ENCODE measurements around the gene SH3BP4.

The SH3BP4 gene

GRCh38 chr2:234951664-234952269, at the start of gene SH3BP4:
SH3BP4 (plus strand) TSS chr2:234952017; CDS start chr2:235035003, 82,986 bp downstream.
- DNase-seq (ENCODE audit: low spot score): peak; percentile 96

GRCh38 chr2:234904785-234905184, 47.0 kb upstream of the SH3BP4 start:
- no peak for DNase-seq (ENCODE audit: low spot score)

- no peak for DNase-seq (ENCODE audit: low spot score)
Measured at GRCh38 chr2:234905547-234906265, 46.1 kb upstream of the SH3BP4 start.

DNA sequence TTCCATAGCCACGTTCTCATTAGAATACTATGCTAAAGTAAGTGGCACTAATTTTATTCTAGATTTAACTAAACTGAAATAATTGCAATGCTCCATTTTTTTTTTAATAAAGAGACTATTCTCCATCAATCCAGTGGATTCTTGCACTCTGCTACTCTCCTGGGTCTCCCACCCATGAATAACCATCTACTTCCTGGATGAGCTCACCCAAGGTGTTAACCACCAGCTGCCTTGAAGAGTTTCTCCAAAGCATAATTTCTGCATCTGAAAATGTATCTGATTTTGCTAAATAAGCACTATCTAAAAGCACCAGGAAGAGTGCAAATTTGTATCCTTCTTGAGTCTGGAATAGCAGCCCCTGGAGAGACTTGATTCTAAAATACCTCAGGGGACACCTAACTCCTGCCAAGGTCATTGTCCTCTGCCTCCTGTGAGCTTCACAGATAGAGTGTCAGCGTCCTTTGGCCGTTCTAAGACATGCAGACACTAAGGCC, 41.6 kb upstream of the SH3BP4 start:
- DNase-seq (ENCODE audit: low spot score): no peak

- DNase-seq (ENCODE audit: low spot score): no peak
Measured at GRCh38 chr2:234911271-234911670, 40.5 kb upstream of the SH3BP4 start.

- no peak for DNase-seq (ENCODE audit: low spot score)
Measured at GRCh38 chr2:234912437-234912836, 39.4 kb upstream of the SH3BP4 start.

DNA sequence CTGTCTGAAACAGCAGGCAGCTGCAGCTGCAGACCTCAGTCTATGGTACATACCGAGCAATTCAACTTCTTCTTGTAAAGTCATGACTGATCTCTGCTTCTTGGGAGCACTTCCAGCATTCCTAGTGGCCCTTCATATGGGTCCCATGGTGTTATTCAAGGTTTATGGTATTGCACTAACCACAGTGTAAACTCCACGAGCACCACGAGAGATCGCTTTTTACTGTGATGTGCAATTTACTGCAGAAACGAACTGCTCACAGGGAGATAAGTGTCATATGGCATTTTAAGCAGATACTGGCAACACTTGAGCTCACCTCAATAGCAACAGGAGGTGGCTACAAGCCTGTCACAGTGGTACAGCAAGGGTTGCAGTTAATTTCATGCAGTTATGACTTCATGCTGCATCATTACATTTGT, 38.6 kb upstream of the SH3BP4 start:
- no peak for DNase-seq (ENCODE audit: low spot score)

GRCh38 chr2:234914371-234915154, 37.3 kb upstream of the SH3BP4 start:
- DNase-seq (ENCODE audit: low spot score): no peak

GRCh38 chr2:234916674-234917073, 35.1 kb upstream of the SH3BP4 start:
- no peak for DNase-seq (ENCODE audit: low spot score)

DNA sequence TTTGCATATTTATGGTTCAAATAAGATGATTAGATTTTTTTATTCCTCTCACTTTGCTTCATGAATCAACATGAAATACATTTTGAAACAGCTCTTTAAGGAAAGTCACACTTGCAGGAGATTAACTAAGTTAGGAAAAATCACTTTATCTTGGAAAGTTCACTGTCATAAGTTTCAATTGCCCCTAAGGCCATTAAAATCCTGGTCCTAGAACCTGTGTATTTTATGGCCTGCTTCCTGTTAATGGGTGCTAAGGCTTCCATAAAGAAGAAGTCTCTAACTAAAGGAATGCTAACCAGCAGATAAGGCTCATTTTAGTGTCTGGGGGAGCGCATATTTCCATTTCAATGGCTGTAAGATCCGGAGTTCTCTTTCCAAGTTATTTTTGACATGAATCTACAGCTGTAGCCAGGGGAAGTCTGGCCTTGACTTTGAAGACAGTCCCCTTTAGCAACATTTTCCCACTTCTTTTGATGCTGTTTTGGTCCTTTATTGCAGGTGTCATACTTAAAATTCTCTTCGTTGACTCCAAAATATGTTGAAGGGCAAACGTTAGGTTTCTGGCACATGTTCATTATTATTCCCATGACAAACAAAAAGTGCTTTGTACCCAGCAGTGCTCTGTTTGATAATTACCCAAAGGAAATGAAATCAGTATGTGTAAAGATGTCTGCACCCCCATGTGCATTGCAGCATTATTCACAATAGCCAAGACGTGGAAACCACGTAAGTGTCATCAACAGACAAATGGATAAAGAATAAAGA, 34.4 kb upstream of the SH3BP4 start:
- no peak for DNase-seq (ENCODE audit: low spot score)

DNA sequence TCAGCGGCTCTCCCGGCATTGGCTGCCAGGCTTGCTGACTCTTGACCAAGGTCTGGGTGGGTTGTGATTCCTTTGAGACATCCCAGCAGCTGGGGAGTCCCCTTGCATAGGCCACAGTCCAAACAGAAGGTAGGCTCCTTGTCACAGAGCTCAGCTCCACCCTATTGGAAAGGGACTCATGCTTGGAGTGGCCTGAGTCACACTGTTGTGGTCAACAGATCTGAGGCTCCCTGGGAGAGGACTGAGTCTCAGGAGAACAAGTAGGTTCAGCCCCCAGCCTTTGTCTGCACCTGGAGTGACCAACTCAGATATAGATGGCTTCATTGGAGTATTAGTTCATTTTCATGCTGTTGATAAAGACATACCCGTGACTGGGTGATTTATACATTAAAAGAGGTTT, 32.1 kb upstream of the SH3BP4 start:
- DNase-seq (ENCODE audit: low spot score): no peak

- DNase-seq (ENCODE audit: low spot score): no peak
Measured at GRCh38 chr2:234920836-234921235, 31.0 kb upstream of the SH3BP4 start.

DNA sequence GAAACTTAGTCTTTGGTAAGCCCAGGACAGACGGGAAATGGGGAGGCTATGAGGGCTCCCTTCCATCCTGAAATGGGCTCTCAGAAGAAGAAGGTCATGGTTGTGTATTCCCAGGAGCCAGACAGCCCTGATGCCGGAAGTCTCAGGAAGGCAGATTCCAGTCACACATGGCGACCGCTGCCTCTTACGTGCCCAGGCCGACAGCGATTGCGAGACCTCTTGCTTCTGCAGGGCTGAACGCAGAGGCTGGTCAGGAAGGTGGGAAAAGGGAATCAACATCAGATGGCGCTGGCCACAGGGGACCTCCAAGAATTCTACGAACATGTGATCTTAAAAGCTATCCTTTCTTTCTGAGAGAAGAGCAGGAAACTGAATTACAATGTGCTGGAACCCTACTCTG, 22.8 kb upstream of the SH3BP4 start:
- DNase-seq (ENCODE audit: low spot score): no peak

DNA sequence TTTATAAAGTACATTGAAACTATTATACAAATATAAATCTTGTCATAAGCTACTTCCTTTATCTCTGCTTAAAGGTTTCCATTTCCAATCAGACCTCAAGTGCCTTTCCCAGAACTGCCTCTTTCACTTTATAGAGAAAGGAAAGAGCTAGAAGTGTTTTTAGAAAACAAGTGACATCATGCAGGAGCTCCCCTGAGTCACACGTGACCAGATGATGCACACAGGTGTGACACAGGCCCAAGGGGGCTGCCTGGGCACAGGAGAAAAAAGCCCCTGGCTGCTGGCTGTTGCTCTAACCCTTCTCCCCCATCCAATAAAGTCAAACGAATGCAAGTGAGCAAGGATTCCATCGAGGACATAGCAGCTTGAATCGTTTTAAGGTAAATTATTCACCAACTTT, 21.4 kb upstream of the SH3BP4 start:
- no peak for DNase-seq (ENCODE audit: low spot score)

GRCh38 chr2:234931371-234931770, 20.4 kb upstream of the SH3BP4 start:
- no peak for DNase-seq (ENCODE audit: low spot score)

DNA sequence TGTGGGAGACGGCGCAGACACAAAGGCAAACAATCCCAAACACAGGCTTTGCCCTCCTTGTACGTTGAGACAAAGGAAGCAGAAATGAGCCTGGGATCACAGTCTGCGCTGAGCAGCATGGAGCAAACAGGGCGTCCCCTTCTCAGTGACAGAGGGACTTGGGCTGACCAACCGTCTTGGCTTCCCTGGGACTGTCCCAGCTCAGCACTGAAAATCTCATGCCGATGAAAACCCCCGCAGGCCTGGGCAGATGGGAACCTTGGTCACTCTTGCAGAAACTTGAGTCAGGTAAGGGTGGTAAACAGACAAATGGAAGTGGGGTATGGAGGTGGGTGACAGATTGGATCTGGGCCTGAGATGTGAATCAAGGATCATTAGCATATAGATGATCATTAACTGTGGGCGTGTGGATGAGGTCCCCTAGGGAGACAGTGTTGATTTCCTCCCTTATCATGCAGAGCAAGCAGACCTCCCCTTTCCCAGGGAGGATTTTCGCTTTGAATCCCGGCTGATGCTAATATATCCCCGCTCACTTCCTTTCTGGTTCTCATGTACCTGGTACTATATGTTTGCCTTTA, 19.1 kb upstream of the SH3BP4 start:
- no peak for DNase-seq (ENCODE audit: low spot score)

- no peak for DNase-seq (ENCODE audit: low spot score)
Measured at GRCh38 chr2:234935311-234935710, 16.5 kb upstream of the SH3BP4 start.

GRCh38 chr2:234939576-234939975, 12.2 kb upstream of the SH3BP4 start:
- no peak for DNase-seq (ENCODE audit: low spot score)

- no peak for DNase-seq (ENCODE audit: low spot score)
Measured at GRCh38 chr2:234939996-234940395, 11.8 kb upstream of the SH3BP4 start.

- DNase-seq (ENCODE audit: low spot score): no peak
Measured at GRCh38 chr2:234940527-234940926, 11.3 kb upstream of the SH3BP4 start.

GRCh38 chr2:234945339-234945873, 6.4 kb upstream of the SH3BP4 start:
- no peak for DNase-seq (ENCODE audit: low spot score)

GRCh38 chr2:234947556-234947955, 4.3 kb upstream of the SH3BP4 start:
- DNase-seq (ENCODE audit: low spot score): no peak
